HCT116 (cell line): Measurements from ENCODE around the gene VTI1B. TPM values are rescaled to one million over a fixed set of nuclear protein-coding genes. Genes with fewer than 3 reads are reported as not detected.

Experiments used
- ATAC-seq: fragments of 200-7000 bp; cut with Tn5 transposase; 2 replicates; pipeline ENCODE4 v1.9.1; 2020; ENCODE audit warnings: mild to moderate bottlenecking, moderate library complexity
- BruUV-seq: library from RNA; stranded (reverse); fragments of 400-500 nt; replicated peaks from 2 replicates; lab custom pipeline; 2021; lab: Mats Ljungman, UMichigan
- CTCF ChIA-PET: fragments of 300-600 bp; sonication (Branson Sonifier 250); formaldehyde crosslinking; loops from one replicate; lab custom pipeline; 2021; ENCODE audit warnings: antibody characterized with exemption; lab: Charles Lee
- POLR2A ChIA-PET: fragments of 300-600, 350-600 bp; sonication (Branson Sonifier 250); formaldehyde crosslinking; loops from one replicate; lab custom pipeline; 2021; ENCODE audit warnings: antibody characterized with exemption; lab: Charles Lee
- RAD21 ChIA-PET, 2 experiments: fragments of 300-600 bp; sonication (Branson Sonifier 250); formaldehyde crosslinking; loops; one replicate each; lab custom pipeline; 2023; ENCODE audit warnings: low total read pairs in 2 of 2; ENCODE audit not compliant: uncharacterized antibody in 2 of 2, unreplicated experiment in 2 of 2, low non-redundant PET in 1 of 2; lab: Charles Lee
- DNase-seq: peaks from one replicate; pipeline ENCODE4 v3.0.0-alpha.2; 2010; ENCODE audit warnings: low read depth, low spot score
- H2AFZ ChIP-seq: fragments of 200-600 bp; shearing (Covaris generic), sonication (generic); 2 replicates; pipeline ENCODE4 v1.6.1; 2017; ENCODE audit warnings: low read depth, mixed run types, mixed read lengths, antibody characterized with exemption, low read length; ENCODE audit not compliant: poor library complexity, severe bottlenecking
- H3K27ac ChIP-seq: 2 replicates; pipeline ENCODE4 v1.5.1; 2012; ENCODE audit warnings: low read depth, low read length
- H3K27me3 ChIP-seq: fragments of 200-600 bp; sonication (generic); 2 replicates; pipeline ENCODE4 v1.6.1; 2016; ENCODE audit warnings: mixed run types, low read length, mixed read lengths; ENCODE audit not compliant: insufficient read depth
- H3K36me3 ChIP-seq, 2 experiments: fragments of 200-500 bp in 1 of 2; fragments of 200-600 bp in 1 of 2; sonication (Bioruptor generic) in 1 of 2; sonication (generic) in 1 of 2; 2 replicates each; pipeline versions ENCODE4 v1.5.1 to v1.6.1; 2014 to 2016; ENCODE audit warnings: low read length in 2 of 2, inconsistent platforms in 1 of 2, mixed read lengths in 1 of 2, mixed run types in 1 of 2; ENCODE audit not compliant: insufficient read depth in 2 of 2, control insufficient read depth in 1 of 2
- H3K4me1 ChIP-seq, 2 experiments: fragments of 200-600 bp in 1 of 2; sonication (generic) in 1 of 2; 2 replicates each; pipeline versions ENCODE4 v1.5.1 to v1.6.1; 2012 to 2017; ENCODE audit warnings: low read length in 2 of 2, inconsistent platforms in 1 of 2, mild to moderate bottlenecking in 1 of 2, mixed read lengths in 1 of 2, mixed run types in 1 of 2, moderate library complexity in 1 of 2; ENCODE audit not compliant: insufficient read depth in 2 of 2, control insufficient read depth in 1 of 2
- H3K4me2 ChIP-seq: fragments of 200-600 bp; sonication (generic); 2 replicates; pipeline ENCODE4 v1.6.1; 2017; ENCODE audit warnings: mixed run types, low read length, mixed read lengths
- H3K4me3 ChIP-seq, 2 experiments: fragments of 200-600 bp in 1 of 2; sonication (generic) in 1 of 2; replicated peaks in 1 of 2; 2 replicates each; pipeline ENCODE4 v1.5.1; 2011 to 2016; ENCODE audit warnings: low read length in 2 of 2, control low read depth in 1 of 2, low read depth in 1 of 2, mild to moderate bottlenecking in 1 of 2, mixed read lengths in 1 of 2, mixed run types in 1 of 2
- H3K79me2 ChIP-seq: fragments of 200-600 bp; sonication (generic); 2 replicates; pipeline ENCODE4 v1.6.1; 2017; ENCODE audit warnings: mild to moderate bottlenecking, mixed run types, low read length, moderate library complexity, mixed read lengths; ENCODE audit not compliant: insufficient read depth
- H3K9ac ChIP-seq: fragments of 200-600 bp; sonication (generic); 2 replicates; pipeline ENCODE4 v1.6.1; 2016; ENCODE audit warnings: low read length, mixed read lengths
- H3K9me2 ChIP-seq: fragments of 200-600 bp; sonication (generic), shearing (Covaris generic); 2 replicates; pipeline ENCODE4 v1.6.1; 2017; ENCODE audit warnings: mixed run types, mild to moderate bottlenecking, moderate library complexity; ENCODE audit not compliant: insufficient read depth
- H3K9me3 ChIP-seq, 2 experiments: fragments of 200-500 bp in 1 of 2; fragments of 200-600 bp in 1 of 2; sonication (Bioruptor generic) in 1 of 2; sonication (generic) in 1 of 2; 2 replicates each; pipeline ENCODE4 v1.6.1; 2014 to 2017; ENCODE audit warnings: low read length in 2 of 2, mixed read lengths in 2 of 2, inconsistent platforms in 1 of 2, low read depth in 1 of 2, mild to moderate bottlenecking in 1 of 2, mixed run types in 1 of 2, moderate library complexity in 1 of 2; ENCODE audit not compliant: control insufficient read depth in 1 of 2, insufficient read depth in 1 of 2
- H4K20me1 ChIP-seq: fragments of 200-600 bp; sonication (generic), shearing (Covaris generic); 2 replicates; pipeline ENCODE4 v1.6.1; 2017; ENCODE audit warnings: mixed run types, mild to moderate bottlenecking, moderate library complexity; ENCODE audit not compliant: insufficient read depth
- CEBPB ChIP-seq: IDR thresholded peaks from 2 replicates; pipeline ENCODE4 v1.6.1; 2012; ENCODE audit warnings: low read depth
- EGR1 ChIP-seq: IDR thresholded peaks from 2 replicates; pipeline ENCODE4 v1.6.1; 2012; ENCODE audit warnings: low read depth
- ELF1 ChIP-seq: IDR thresholded peaks from 2 replicates; pipeline ENCODE4 v1.6.1; 2012; ENCODE audit warnings: low read depth, borderline replicate concordance
- EZH2 ChIP-seq: fragments of 200-600 bp; sonication (generic); IDR thresholded peaks from 2 replicates; pipeline ENCODE4 v1.6.1; 2017; ENCODE audit warnings: antibody characterized with exemption, mixed run types
- FOSL1 ChIP-seq: IDR thresholded peaks from 2 replicates; pipeline ENCODE4 v1.6.1; 2012; ENCODE audit warnings: low read depth
- JUND ChIP-seq: IDR thresholded peaks from 2 replicates; pipeline ENCODE4 v1.6.1; 2012
- POLR2A ChIP-seq: IDR thresholded peaks from 2 replicates; pipeline ENCODE4 v1.7.0; 2011; ENCODE audit warnings: borderline replicate concordance; ENCODE audit not compliant: insufficient read depth, insufficient read length; ENCODE audit errors: extremely low read depth
- POLR2AphosphoS5 ChIP-seq: IDR thresholded peaks from 2 replicates; pipeline ENCODE4 v1.6.1; 2011; ENCODE audit warnings: mild to moderate bottlenecking, low read depth, low read length, moderate library complexity
- RAD21 ChIP-seq: IDR thresholded peaks from 2 replicates; pipeline ENCODE4 v1.6.1; 2012; ENCODE audit warnings: low read depth, mild to moderate bottlenecking
- SIN3A ChIP-seq: IDR thresholded peaks from 2 replicates; pipeline ENCODE4 v1.6.1; 2012; ENCODE audit warnings: low read depth
- SP1 ChIP-seq: IDR thresholded peaks from 2 replicates; pipeline ENCODE4 v1.6.1; 2012; ENCODE audit warnings: low read depth
- SRF ChIP-seq: IDR thresholded peaks from 2 replicates; pipeline ENCODE4 v1.6.1; 2012; ENCODE audit warnings: low read depth
- TCF7L2 ChIP-seq: IDR thresholded peaks from 2 replicates; pipeline ENCODE4 v1.7.0; 2011; ENCODE audit warnings: borderline replicate concordance, inconsistent platforms; ENCODE audit not compliant: insufficient read depth, insufficient read length; ENCODE audit errors: extremely low read depth
- ZBTB33 ChIP-seq: IDR thresholded peaks from 2 replicates; pipeline ENCODE4 v1.6.1; 2011; ENCODE audit warnings: mild to moderate bottlenecking, low read length, moderate library complexity; ENCODE audit not compliant: insufficient replicate concordance; ENCODE audit errors: extremely low read depth
- ZFX ChIP-seq: fragments of 450-650 bp; IDR thresholded peaks from 2 replicates; pipeline ENCODE4 v1.6.1; 2017
- intact Hi-C: fragments of 100-400 bp; cut with micrococcal nuclease; formaldehyde crosslinking; loops from 2 replicates; pipeline ENCODE4 v1.10.0; 2022
- total RNA-seq: library from RNA; stranded (reverse); gene quantifications from one replicate; pipeline ENCODE4 v1.2.1, GENCODE V29; 2021; ENCODE audit not compliant: unreplicated experiment
- TF ChIP-seq, protein P1 (sequence below): IDR thresholded peaks from 2 replicates; pipeline ENCODE4 v1.6.1; 2012
- TF ChIP-seq, protein P2 (sequence below): IDR thresholded peaks from 2 replicates; pipeline ENCODE4 v1.6.1; 2012
- TF ChIP-seq, protein P3 (sequence below): IDR thresholded peaks from 2 replicates; pipeline ENCODE4 v1.6.1; 2012; ENCODE audit warnings: low read depth

VTI1B gene
- total RNA-seq, 1 experiment from 2014 or later = 86.3 TPM

DNA sequence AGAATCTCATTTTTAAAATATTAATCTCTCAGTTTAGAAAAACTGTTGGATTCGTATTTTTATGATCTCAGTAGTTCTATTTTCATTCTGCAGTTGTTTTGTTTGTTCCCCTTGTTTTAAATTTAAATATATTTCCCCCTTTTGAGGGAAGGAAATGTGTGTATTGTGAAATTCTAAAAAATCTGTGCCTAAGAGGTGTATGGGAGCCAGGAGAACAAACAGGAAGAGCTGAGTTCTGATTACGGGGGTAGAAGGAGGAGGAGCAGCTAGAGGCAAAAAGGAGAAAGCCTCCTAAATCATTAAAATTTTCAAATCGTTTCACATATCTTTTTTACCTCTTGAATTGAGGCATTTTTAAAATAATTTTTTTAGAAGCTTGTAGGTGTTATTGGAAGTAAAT, 29.6 kb upstream of the VTI1B start:
- ChIA-PET POLR2A (interaction anchor here (0.9 to 1.6 kb wide), 7 partner anchors 9 to 277 kb away, joined by 3 to 12 read pairs (median 4); partner anchors contain the start of genes PIGH and RDH11), RAD21 (interaction anchor here (0.8 to 2.3 kb wide), 20 partner anchors 8 to 344 kb away, joined by 3 to 20 read pairs (median 6); partner anchors contain the start of genes RDH11 (in 2 of the 2), ATP6V1D (in 1 of the 2), EIF2S1 (in 1 of the 2) and PIGH (in 1 of the 2)), CTCF (interaction anchor here (0.6 to 5.3 kb wide), 45 partner anchors 9 to 1345 kb away, joined by 3 to 117 read pairs (median 5); partner anchors contain the start of genes ARG2, ATP6V1D, EIF2S1 and PIGH)
- ATAC-seq = no peak
- H2AFZ ChIP-seq = peak overlapping the region; percentile 91
- TF ChIP-seq JUND = no peak
- TF ChIP-seq, protein P1, sequence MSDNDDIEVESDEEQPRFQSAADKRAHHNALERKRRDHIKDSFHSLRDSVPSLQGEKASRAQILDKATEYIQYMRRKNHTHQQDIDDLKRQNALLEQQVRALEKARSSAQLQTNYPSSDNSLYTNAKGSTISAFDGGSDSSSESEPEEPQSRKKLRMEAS = no peak
- no peak for TF ChIP-seq CEBPB
- TF ChIP-seq TCF7L2 = no peak
- TF ChIP-seq, protein P2, sequence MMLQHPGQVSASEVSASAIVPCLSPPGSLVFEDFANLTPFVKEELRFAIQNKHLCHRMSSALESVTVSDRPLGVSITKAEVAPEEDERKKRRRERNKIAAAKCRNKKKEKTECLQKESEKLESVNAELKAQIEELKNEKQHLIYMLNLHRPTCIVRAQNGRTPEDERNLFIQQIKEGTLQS = no peak
- TF ChIP-seq SIN3A = no peak
- TF ChIP-seq POLR2AphosphoS5 = no peak
- no peak for TF ChIP-seq EGR1
- TF ChIP-seq POLR2A = no peak
- no peak for TF ChIP-seq RAD21
- no peak for TF ChIP-seq ZFX
- TF ChIP-seq ZBTB33 = no peak
- no peak; the same call in 1 of the 2 replicates for TF ChIP-seq SRF
- no peak for TF ChIP-seq EZH2
- no peak for TF ChIP-seq SP1
- TF ChIP-seq ELF1 = no peak
- TF ChIP-seq FOSL1 = no peak
- TF ChIP-seq, protein P3, sequence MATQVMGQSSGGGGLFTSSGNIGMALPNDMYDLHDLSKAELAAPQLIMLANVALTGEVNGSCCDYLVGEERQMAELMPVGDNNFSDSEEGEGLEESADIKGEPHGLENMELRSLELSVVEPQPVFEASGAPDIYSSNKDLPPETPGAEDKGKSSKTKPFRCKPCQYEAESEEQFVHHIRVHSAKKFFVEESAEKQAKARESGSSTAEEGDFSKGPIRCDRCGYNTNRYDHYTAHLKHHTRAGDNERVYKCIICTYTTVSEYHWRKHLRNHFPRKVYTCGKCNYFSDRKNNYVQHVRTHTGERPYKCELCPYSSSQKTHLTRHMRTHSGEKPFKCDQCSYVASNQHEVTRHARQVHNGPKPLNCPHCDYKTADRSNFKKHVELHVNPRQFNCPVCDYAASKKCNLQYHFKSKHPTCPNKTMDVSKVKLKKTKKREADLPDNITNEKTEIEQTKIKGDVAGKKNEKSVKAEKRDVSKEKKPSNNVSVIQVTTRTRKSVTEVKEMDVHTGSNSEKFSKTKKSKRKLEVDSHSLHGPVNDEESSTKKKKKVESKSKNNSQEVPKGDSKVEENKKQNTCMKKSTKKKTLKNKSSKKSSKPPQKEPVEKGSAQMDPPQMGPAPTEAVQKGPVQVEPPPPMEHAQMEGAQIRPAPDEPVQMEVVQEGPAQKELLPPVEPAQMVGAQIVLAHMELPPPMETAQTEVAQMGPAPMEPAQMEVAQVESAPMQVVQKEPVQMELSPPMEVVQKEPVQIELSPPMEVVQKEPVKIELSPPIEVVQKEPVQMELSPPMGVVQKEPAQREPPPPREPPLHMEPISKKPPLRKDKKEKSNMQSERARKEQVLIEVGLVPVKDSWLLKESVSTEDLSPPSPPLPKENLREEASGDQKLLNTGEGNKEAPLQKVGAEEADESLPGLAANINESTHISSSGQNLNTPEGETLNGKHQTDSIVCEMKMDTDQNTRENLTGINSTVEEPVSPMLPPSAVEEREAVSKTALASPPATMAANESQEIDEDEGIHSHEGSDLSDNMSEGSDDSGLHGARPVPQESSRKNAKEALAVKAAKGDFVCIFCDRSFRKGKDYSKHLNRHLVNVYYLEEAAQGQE = no peak
- H3K4me1 ChIP-seq = peaks cover 16 to 32% of the 10 kb centered on the region in 2 experiments
- H3K4me3 ChIP-seq = no peak overlapping the region
- H3K27ac ChIP-seq = no peak overlapping the region
- intact Hi-C loops = loop anchor here (1.0 to 10.0 kb wide), 9 partner anchors 37 to 1339 kb away; partner anchors contain the start of genes ARG2 and PIGH
- no peaks in the 10 kb centered on the region for H3K9me2 ChIP-seq
- peak overlapping the region; percentile 15; the same call in 1 of the 2 replicates for H3K4me2 ChIP-seq
- H3K79me2 ChIP-seq = no peaks in the 10 kb centered on the region
- no peaks in the 10 kb centered on the region for H3K36me3 ChIP-seq
- H3K9me3 ChIP-seq = no peaks in the 10 kb centered on the region; a peak in 1 of 4 replicates
- no peaks in the 10 kb centered on the region for H4K20me1 ChIP-seq
- H3K9ac ChIP-seq = no peak overlapping the region
- no TSS peak for BruUV-seq
- H3K27me3 ChIP-seq = no peaks in the 10 kb centered on the region
- no peak for DNase-seq
